ENCODE results near the gene PTGFRN. TPM values are rescaled to one million over a fixed set of nuclear protein-coding genes. Genes with fewer than 3 reads are reported as not detected.

Gene PTGFRN
- total and polyA plus RNA-seq, 2 of the 4 experiments (the other 2 are of a cell fraction), result 0.90 to 1.1 TPM

GRCh38 chr1:117008656-117009055, 98.9 kb downstream of the PTGFRN start:
- no peak for DNase-seq
- H3K14ac ChIP-seq (replicated peaks; ENCODE audit: low read depth, low read length), result no peak overlapping the region
- no peak overlapping the region for H2BK120ac ChIP-seq (ENCODE audit: low read depth, low read length)
- H3K56ac ChIP-seq (ENCODE audit: extremely low read depth, insufficient read depth, low read length), result no peak overlapping the region
- H3K18ac ChIP-seq (ENCODE audit: low read depth, low read length), result no peak overlapping the region
- H3K27me3 ChIP-seq (ENCODE audit: control insufficient read depth, insufficient read depth, low read length), result 0 out of 2 replicates have a peak, but pooled peaks cover 2% of the 10 kb centered on the region
- H2BK15ac ChIP-seq (ENCODE audit: low read depth, low read length), result no peak overlapping the region
- no peak overlapping the region for H4K5ac ChIP-seq (ENCODE audit: low read depth, low read length)
- H3K9me3 ChIP-seq (ENCODE audit: control insufficient read depth, insufficient read depth, low read length), result no peaks in the 10 kb centered on the region
- H2AK9ac ChIP-seq (replicated peaks; ENCODE audit: low read depth, low read length, poor library complexity), result no peak overlapping the region
- ChIA-PET POLR2A (ENCODE audit: unreplicated experiment) (no interaction called here), CTCF (no interaction called here)
- H4K20me1 ChIP-seq (ENCODE audit: insufficient read depth, low read length), result no peaks in the 10 kb centered on the region
- TF ChIP-seq FOS (IDR thresholded peaks at IDR 0.05; ENCODE audit: low read depth, low read length) (no peak), NFE2L2 (IDR thresholded peaks at IDR 0.05; ENCODE audit: low read depth, low read length) (no peak), MAFK (IDR thresholded peaks at IDR 0.05; ENCODE audit: low read depth, low read length) (no peak), USF2 (IDR thresholded peaks at IDR 0.05; ENCODE audit: low read depth, low read length) (no peak), SMC3 (IDR thresholded peaks at IDR 0.05; ENCODE audit: low read depth, low read length) (no peak), CTCF (conservative IDR thresholded peaks at IDR 0.05; ENCODE audit: low read depth, low read length) (no peak), ELK1 (IDR thresholded peaks at IDR 0.05; ENCODE audit: borderline replicate concordance, low read depth, low read length) (no peak), RFX5 (IDR thresholded peaks at IDR 0.05; ENCODE audit: low read depth, low read length) (no peak), CEBPB (IDR thresholded peaks at IDR 0.05; ENCODE audit: low read depth, low read length) (no peak), POLR2A (IDR thresholded peaks at IDR 0.05; ENCODE audit: low read depth, low read length) (no peak), BHLHE40 (IDR thresholded peaks at IDR 0.05; ENCODE audit: low read depth, low read length) (no peak), RAD21 (IDR thresholded peaks at IDR 0.05; ENCODE audit: low read length) (no peak), MAZ (IDR thresholded peaks at IDR 0.05; ENCODE audit: borderline replicate concordance, low read depth, low read length) (no peak), RCOR1 (IDR thresholded peaks at IDR 0.05; ENCODE audit: insufficient replicate concordance, low read length) (no peak), CHD1 (IDR thresholded peaks at IDR 0.05; ENCODE audit: low read depth, low read length) (no peak), MXI1 (IDR thresholded peaks at IDR 0.05; ENCODE audit: borderline replicate concordance, low read depth, low read length) (no peak)
- BruUV-seq (replicated peaks), result no TSS peak
- ATAC-seq (ENCODE audit: low read depth), result no peak
- in situ Hi-C loops (cut with MboI; ENCODE audit: low sequenced_read_pairs) (no loop called here), intact Hi-C loops (cut with micrococcal nuclease) (no loop called here), dilution Hi-C loops (cut with HindIII; ENCODE audit: low sequenced_read_pairs, unreplicated experiment) (no loop called here)
- H4K8ac ChIP-seq (ENCODE audit: low read depth in 2 of 2, low read length in 2 of 2), result no peak overlapping the region
- H3K4me3 ChIP-seq (ENCODE audit: insufficient read depth, low read depth, low read length), result no peak overlapping the region
- H2BK5ac ChIP-seq (ENCODE audit: low read depth, low read length, poor library complexity, severe bottlenecking), result no peak overlapping the region
- no peak overlapping the region for H3K4me2 ChIP-seq (ENCODE audit: low read depth, low read length)
- no peak overlapping the region for H3K23ac ChIP-seq (ENCODE audit: low read depth, low read length)
- no peaks in the 10 kb centered on the region for H3K79me1 ChIP-seq (ENCODE audit: low read depth in 1 of 2, low read length in 2 of 2)
- no peak overlapping the region for H2AFZ ChIP-seq (replicated peaks; ENCODE audit: low read length, poor library complexity)
- no peak overlapping the region for H2BK20ac ChIP-seq (ENCODE audit: low read depth, low read length)
- no peak overlapping the region for H3K4ac ChIP-seq (ENCODE audit: low read depth, low read length)
- WGBS, 2 experiments (ENCODE audit: extremely low coverage in 2 of 2, insufficient read length in 1 of 2), result 67% methylated on average over 2 of the region's 2 CpGs; no CpG with 5 or more reads in 1 of the 2 experiments
- no peaks in the 10 kb centered on the region for H3K4me1 ChIP-seq (ENCODE audit: control insufficient read depth, insufficient read depth, low read length)
- H3K36me3 ChIP-seq (ENCODE audit: control insufficient read depth, insufficient read depth, low read length), result no peaks in the 10 kb centered on the region
- H3K27ac ChIP-seq (ENCODE audit: insufficient read depth, low read length), result no peak overlapping the region
- H4K91ac ChIP-seq (ENCODE audit: insufficient read depth, low read depth, low read length), result no peak overlapping the region
- H3K9ac ChIP-seq (ENCODE audit: low read depth, low read length), result no peak overlapping the region
- no peak overlapping the region for H2AK5ac ChIP-seq (ENCODE audit: low read depth, low read length)
- H3K9me1 ChIP-seq (ENCODE audit: insufficient read depth, low read length), result no peaks in the 10 kb centered on the region
